WTC11 (cell line): ENCODE measurements around the gene RHBDD3. TPM values are rescaled to one million over a fixed set of nuclear protein-coding genes. Genes with fewer than 3 reads are reported as not detected.

ENCODE experiments used
- ATAC-seq: fragments of 200-7000 bp; cut with Tn5 transposase; 2 replicates; pipeline ENCODE4 v1.10.0; 2021; ENCODE audit warnings: mild to moderate bottlenecking, moderate library complexity
- Bru-seq: library from RNA; stranded (reverse); fragments of 400-500 nt; gene quantifications from one replicate; lab custom pipeline; 2021; lab: Mats Ljungman, UMichigan
- CTCF ChIA-PET: fragments of 300-600 bp; sonication (Branson Sonifier 250); formaldehyde crosslinking; loops from one replicate; lab custom pipeline; 2021; ENCODE audit warnings: antibody characterized with exemption; lab: Charles Lee
- POLR2A ChIA-PET: fragments of 350-600 bp; sonication (Branson Sonifier 250); formaldehyde crosslinking; loops from one replicate; lab custom pipeline; 2021; ENCODE audit warnings: antibody characterized with exemption; lab: Charles Lee
- DNase-seq: peaks from one replicate; pipeline ENCODE4 v3.0.0; 2021; ENCODE audit warnings: low spot score
- H3K27ac Mint-ChIP-seq: 2 replicates; pipeline ENCODE4 v1.8.0; 2021; ENCODE audit warnings: mixed read lengths
- H3K27me3 Mint-ChIP-seq: 2 replicates; pipeline ENCODE4 v1.8.0; 2021; ENCODE audit warnings: low read depth, mild to moderate bottlenecking, moderate library complexity, mixed read lengths
- H3K36me3 Mint-ChIP-seq: 2 replicates; pipeline ENCODE4 v1.8.0; 2021; ENCODE audit warnings: mixed read lengths
- H3K4me1 Mint-ChIP-seq: 2 replicates; pipeline ENCODE4 v1.8.0; 2022; ENCODE audit warnings: mixed read lengths
- H3K4me3 Mint-ChIP-seq: 2 replicates; pipeline ENCODE4 v1.8.0; 2021; ENCODE audit warnings: mild to moderate bottlenecking, moderate library complexity, mixed read lengths
- H3K9me3 Mint-ChIP-seq: 2 replicates; pipeline ENCODE4 v1.8.0; 2021; ENCODE audit warnings: mixed read lengths
- CBFB ChIP-seq: sonication (generic); formaldehyde crosslinking; IDR thresholded peaks from 2 replicates; pipeline ENCODE4 v1.8.1; 2022; ENCODE audit warnings: mild to moderate bottlenecking, low read depth, missing genetic modification reagents
- CTCF ChIP-seq: fragments of 200-600 bp; IDR thresholded peaks from 2 replicates; pipeline ENCODE4 v1.8.0; 2022; ENCODE audit warnings: antibody characterized with exemption
- ESRRA ChIP-seq: sonication (generic); formaldehyde crosslinking; IDR thresholded peaks from 2 replicates; pipeline ENCODE4 v1.8.1; 2022; ENCODE audit warnings: mild to moderate bottlenecking, missing genetic modification reagents, borderline replicate concordance
- FOXK1 ChIP-seq: sonication (generic); formaldehyde crosslinking; IDR thresholded peaks from 2 replicates; pipeline ENCODE4 v1.8.0; 2022; ENCODE audit warnings: mild to moderate bottlenecking, moderate library complexity, missing genetic modification reagents
- GABPB1 ChIP-seq: sonication (generic); formaldehyde crosslinking; IDR thresholded peaks from 2 replicates; pipeline ENCODE4 v1.8.1; 2023; ENCODE audit warnings: mild to moderate bottlenecking, missing genetic modification reagents
- GTF2I ChIP-seq: fragments of 250-450 bp; sonication (Bioruptor Pico); conservative IDR thresholded peaks from 2 replicates; pipeline ENCODE4 v1.4.0; 2021; ENCODE audit warnings: mild to moderate bottlenecking
- HMGA2 ChIP-seq: fragments of 250-450 bp; sonication (Bioruptor Pico); IDR thresholded peaks from 2 replicates; pipeline ENCODE4 v1.4.0; 2021; ENCODE audit warnings: mild to moderate bottlenecking, moderate library complexity
- IRF2 ChIP-seq: sonication (generic); formaldehyde crosslinking; IDR thresholded peaks from 2 replicates; pipeline ENCODE4 v1.8.0; 2022; ENCODE audit warnings: low read depth, missing genetic modification reagents, borderline replicate concordance
- JUN ChIP-seq: sonication (generic); formaldehyde crosslinking; IDR thresholded peaks from 2 replicates; pipeline ENCODE4 v1.8.0; 2023; ENCODE audit warnings: mild to moderate bottlenecking, missing genetic modification reagents
- NFYB ChIP-seq: sonication (generic); formaldehyde crosslinking; conservative IDR thresholded peaks from 2 replicates; pipeline ENCODE4 v1.8.0; 2022; ENCODE audit warnings: low read depth, missing genetic modification reagents
- NR3C1 ChIP-seq: sonication (generic); formaldehyde crosslinking; conservative IDR thresholded peaks from 2 replicates; pipeline ENCODE4 v1.8.1; 2023; ENCODE audit warnings: low read depth, mild to moderate bottlenecking, missing genetic modification reagents
- SMAD4 ChIP-seq: sonication (generic); formaldehyde crosslinking; IDR thresholded peaks from 2 replicates; pipeline ENCODE4 v1.8.0; 2022; ENCODE audit warnings: mild to moderate bottlenecking, missing genetic modification reagents
- SP1 ChIP-seq: sonication (generic); formaldehyde crosslinking; conservative IDR thresholded peaks from 2 replicates; pipeline ENCODE4 v1.8.1; 2022; ENCODE audit warnings: missing genetic modification reagents
- TEAD1 ChIP-seq: sonication (generic); formaldehyde crosslinking; IDR thresholded peaks from 2 replicates; pipeline ENCODE4 v1.8.0; 2022; ENCODE audit warnings: mild to moderate bottlenecking, missing genetic modification reagents
- TP53 ChIP-seq: sonication (generic); formaldehyde crosslinking; IDR thresholded peaks from 2 replicates; pipeline ENCODE4 v1.8.1; 2023; ENCODE audit warnings: mild to moderate bottlenecking, missing genetic modification reagents
- USF1 ChIP-seq: sonication (generic); formaldehyde crosslinking; IDR thresholded peaks from 2 replicates; pipeline ENCODE4 v1.8.0; 2022; ENCODE audit warnings: mild to moderate bottlenecking, missing genetic modification reagents
- ZNF219 ChIP-seq: sonication (generic); formaldehyde crosslinking; IDR thresholded peaks from 2 replicates; pipeline ENCODE4 v1.8.0; 2023; ENCODE audit warnings: missing genetic modification reagents, mild to moderate bottlenecking, borderline replicate concordance
- ZNF232 ChIP-seq: sonication (generic); formaldehyde crosslinking; IDR thresholded peaks from 2 replicates; pipeline ENCODE4 v1.8.0; 2022; ENCODE audit warnings: mild to moderate bottlenecking, missing genetic modification reagents
- ZNF317 ChIP-seq: sonication (generic); formaldehyde crosslinking; IDR thresholded peaks from 2 replicates; pipeline ENCODE4 v1.8.1; 2023; ENCODE audit warnings: low read depth, mild to moderate bottlenecking, moderate library complexity, missing genetic modification reagents, borderline replicate concordance
- ZNF416 ChIP-seq: fragments of 250-450 bp; sonication (Bioruptor Pico); IDR thresholded peaks from 2 replicates; pipeline ENCODE4 v1.9.0; 2021; ENCODE audit warnings: mild to moderate bottlenecking, inconsistent platforms
- ZNF423 ChIP-seq: fragments of 250-450 bp; sonication (Bioruptor Pico); IDR thresholded peaks from 2 replicates; pipeline ENCODE4 v2.1.2; 2022; ENCODE audit warnings: mild to moderate bottlenecking, moderate library complexity
- long read RNA-seq, 3 experiments: library from RNA in 1 of 3; library from capped mRNA in 1 of 3; library from polyadenylated mRNA in 1 of 3; unstranded in 2 of 3; stranded (forward) in 1 of 3; transcript quantifications; one replicate each; pipeline ENCODE4 v2.0.0, GENCODE V29; 2021
- total RNA-seq: library from RNA; stranded (reverse); gene quantifications from 3 replicates; pipeline ENCODE4 v1.2.3, GENCODE V29; 2021
- TF ChIP-seq, protein P1 (sequence below): sonication (generic); formaldehyde crosslinking; IDR thresholded peaks from 2 replicates; pipeline ENCODE4 v1.8.0; 2023; ENCODE audit warnings: mild to moderate bottlenecking, missing genetic modification reagents
- TF ChIP-seq, protein P2 (sequence below): sonication (generic); formaldehyde crosslinking; IDR thresholded peaks from 2 replicates; pipeline ENCODE4 v1.8.0; 2022; ENCODE audit warnings: mild to moderate bottlenecking, missing genetic modification reagents
- TF ChIP-seq, protein P3 (sequence below): sonication (generic); formaldehyde crosslinking; IDR thresholded peaks from 2 replicates; pipeline ENCODE4 v1.8.1; 2023; ENCODE audit warnings: mild to moderate bottlenecking, moderate library complexity, missing genetic modification reagents
- TF ChIP-seq, protein P4 (sequence below): sonication (generic); formaldehyde crosslinking; IDR thresholded peaks from 2 replicates; pipeline ENCODE4 v1.8.1; 2023; ENCODE audit warnings: mild to moderate bottlenecking, missing genetic modification reagents, moderate library complexity

Gene RHBDD3
- total RNA-seq (69.6 to 78.2 TPM (median 77.9 TPM) in 3 replicates), Bru-seq, nascent RNA (percentile 87 among the genes with signal in this experiment)
- long read RNA-seq, experiment 1, transcript RHBDD3-206 (3 exons, 999 nt) = minor isoform, 8 of 255 reads
- long read RNA-seq, experiment 1, transcript RHBDD3-201 (7 exons, 1,794 nt) = major isoform, 83 of 255 reads
- long read RNA-seq, experiment 1, partial matches to known transcripts = 39 of 255 reads
- long read RNA-seq, experiment 1, other reads (novel, unspliced or antisense) = 124 of 255 reads
- long read RNA-seq, experiment 2, transcript RHBDD3-201 (7 exons, 1,794 nt) = major isoform, 11 of 66 reads
- long read RNA-seq, experiment 2, partial matches to known transcripts = 26 of 66 reads
- long read RNA-seq, experiment 2, other reads (novel, unspliced or antisense) = 28 of 66 reads
- long read RNA-seq, experiment 3, transcript RHBDD3-201 (7 exons, 1,794 nt) = major isoform, 62 of 88 reads
- long read RNA-seq, experiment 3, partial matches to known transcripts = 5 of 88 reads
- long read RNA-seq, experiment 3, other reads (novel, unspliced or antisense) = 18 of 88 reads

- peaks cover 4% of the 10 kb centered on the region for H3K27me3 Mint-ChIP-seq
- ATAC-seq (peak; percentile 77), DNase-seq (peak; percentile 91)
- H3K4me3 Mint-ChIP-seq = peak within 1 kb of the TSS; percentile 85
- H3K9me3 Mint-ChIP-seq = no peaks in the 10 kb centered on the region
- H3K27ac Mint-ChIP-seq = peak within 1 kb of the TSS; percentile 96
- POLR2A ChIA-PET = interaction anchor here (0.8 to 1.0 kb wide), 3 partner anchors 34 to 38 kb away, joined by 3 to 6 read pairs (median 4); partner anchors contain the start of gene GAS2L1
- peaks cover 41% of the 10 kb centered on the region for H3K4me1 Mint-ChIP-seq
- CTCF ChIA-PET = interaction anchor here (0.9 to 1.7 kb wide), 3 partner anchors 9 to 74 kb away, joined by 3 to 10 read pairs (median 4); no protein-coding TSS in a partner anchor
- H3K36me3 Mint-ChIP-seq = peaks cover 44% of the 10 kb centered on the region
- TF ChIP-seq ZNF423 (CRISPR knock-in tag) (peak; percentile 20; the same call in 1 of the 2 replicates), GTF2I (no peak), ZNF416 (CRISPR knock-in tag) (peak; percentile 78; the same call in 1 of the 2 replicates), CBFB (CRISPR knock-in tag) (0 out of 2 replicates have a peak, but pooled peaks have one; percentile 87), NFYB (CRISPR knock-in tag) (no peak), GABPB1 (CRISPR knock-in tag) (no peak), USF1 (CRISPR knock-in tag) (peak; percentile 24), ESRRA (CRISPR knock-in tag) (peak; percentile 55), TEAD1 (CRISPR knock-in tag) (0 out of 2 replicates have a peak, but pooled peaks have one; percentile 1), IRF2 (CRISPR knock-in tag) (no peak), ZNF232 (CRISPR knock-in tag) (peak; percentile 80; the same call in 1 of the 2 replicates), SMAD4 (CRISPR knock-in tag) (no peak), TP53 (no peak; the same call in 1 of the 2 replicates), HMGA2 (CRISPR knock-in tag) (peak; percentile 18; the same call in 1 of the 2 replicates), JUN (CRISPR knock-in tag) (no peak), ZNF317 (CRISPR knock-in tag) (peak; percentile 60; the same call in 1 of the 2 replicates), SP1 (CRISPR knock-in tag) (0 out of 2 replicates have a peak, but pooled peaks have one; percentile 15), FOXK1 (no peak; the same call in 1 of the 2 replicates), ZNF219 (CRISPR knock-in tag) (no peak), CTCF (no peak), NR3C1 (CRISPR knock-in tag) (no peak)
- TF ChIP-seq, protein P1, sequence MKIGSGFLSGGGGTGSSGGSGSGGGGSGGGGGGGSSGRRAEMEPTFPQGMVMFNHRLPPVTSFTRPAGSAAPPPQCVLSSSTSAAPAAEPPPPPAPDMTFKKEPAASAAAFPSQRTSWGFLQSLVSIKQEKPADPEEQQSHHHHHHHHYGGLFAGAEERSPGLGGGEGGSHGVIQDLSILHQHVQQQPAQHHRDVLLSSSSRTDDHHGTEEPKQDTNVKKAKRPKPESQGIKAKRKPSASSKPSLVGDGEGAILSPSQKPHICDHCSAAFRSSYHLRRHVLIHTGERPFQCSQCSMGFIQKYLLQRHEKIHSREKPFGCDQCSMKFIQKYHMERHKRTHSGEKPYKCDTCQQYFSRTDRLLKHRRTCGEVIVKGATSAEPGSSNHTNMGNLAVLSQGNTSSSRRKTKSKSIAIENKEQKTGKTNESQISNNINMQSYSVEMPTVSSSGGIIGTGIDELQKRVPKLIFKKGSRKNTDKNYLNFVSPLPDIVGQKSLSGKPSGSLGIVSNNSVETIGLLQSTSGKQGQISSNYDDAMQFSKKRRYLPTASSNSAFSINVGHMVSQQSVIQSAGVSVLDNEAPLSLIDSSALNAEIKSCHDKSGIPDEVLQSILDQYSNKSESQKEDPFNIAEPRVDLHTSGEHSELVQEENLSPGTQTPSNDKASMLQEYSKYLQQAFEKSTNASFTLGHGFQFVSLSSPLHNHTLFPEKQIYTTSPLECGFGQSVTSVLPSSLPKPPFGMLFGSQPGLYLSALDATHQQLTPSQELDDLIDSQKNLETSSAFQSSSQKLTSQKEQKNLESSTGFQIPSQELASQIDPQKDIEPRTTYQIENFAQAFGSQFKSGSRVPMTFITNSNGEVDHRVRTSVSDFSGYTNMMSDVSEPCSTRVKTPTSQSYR (CRISPR knock-in tag) = peak; percentile 92; the same call in 1 of the 2 replicates
- TF ChIP-seq, protein P2, sequence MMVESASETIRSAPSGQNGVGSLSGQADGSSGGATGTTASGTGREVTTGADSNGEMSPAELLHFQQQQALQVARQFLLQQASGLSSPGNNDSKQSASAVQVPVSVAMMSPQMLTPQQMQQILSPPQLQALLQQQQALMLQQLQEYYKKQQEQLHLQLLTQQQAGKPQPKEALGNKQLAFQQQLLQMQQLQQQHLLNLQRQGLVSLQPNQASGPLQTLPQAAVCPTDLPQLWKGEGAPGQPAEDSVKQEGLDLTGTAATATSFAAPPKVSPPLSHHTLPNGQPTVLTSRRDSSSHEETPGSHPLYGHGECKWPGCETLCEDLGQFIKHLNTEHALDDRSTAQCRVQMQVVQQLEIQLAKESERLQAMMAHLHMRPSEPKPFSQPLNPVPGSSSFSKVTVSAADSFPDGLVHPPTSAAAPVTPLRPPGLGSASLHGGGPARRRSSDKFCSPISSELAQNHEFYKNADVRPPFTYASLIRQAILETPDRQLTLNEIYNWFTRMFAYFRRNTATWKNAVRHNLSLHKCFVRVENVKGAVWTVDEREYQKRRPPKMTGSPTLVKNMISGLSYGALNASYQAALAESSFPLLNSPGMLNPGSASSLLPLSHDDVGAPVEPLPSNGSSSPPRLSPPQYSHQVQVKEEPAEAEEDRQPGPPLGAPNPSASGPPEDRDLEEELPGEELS (CRISPR knock-in tag) = peak; percentile 20; the same call in 1 of the 2 replicates
- TF ChIP-seq, protein P3, sequence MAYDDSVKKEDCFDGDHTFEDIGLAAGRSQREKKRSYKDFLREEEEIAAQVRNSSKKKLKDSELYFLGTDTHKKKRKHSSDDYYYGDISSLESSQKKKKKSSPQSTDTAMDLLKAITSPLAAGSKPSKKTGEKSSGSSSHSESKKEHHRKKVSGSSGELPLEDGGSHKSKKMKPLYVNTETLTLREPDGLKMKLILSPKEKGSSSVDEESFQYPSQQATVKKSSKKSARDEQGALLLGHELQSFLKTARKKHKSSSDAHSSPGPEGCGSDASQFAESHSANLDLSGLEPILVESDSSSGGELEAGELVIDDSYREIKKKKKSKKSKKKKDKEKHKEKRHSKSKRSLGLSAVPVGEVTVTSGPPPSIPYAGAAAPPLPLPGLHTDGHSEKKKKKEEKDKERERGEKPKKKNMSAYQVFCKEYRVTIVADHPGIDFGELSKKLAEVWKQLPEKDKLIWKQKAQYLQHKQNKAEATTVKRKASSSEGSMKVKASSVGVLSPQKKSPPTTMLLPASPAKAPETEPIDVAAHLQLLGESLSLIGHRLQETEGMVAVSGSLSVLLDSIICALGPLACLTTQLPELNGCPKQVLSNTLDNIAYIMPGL (CRISPR knock-in tag) = no peak; the same call in 1 of the 2 replicates
- TF ChIP-seq, protein P4, sequence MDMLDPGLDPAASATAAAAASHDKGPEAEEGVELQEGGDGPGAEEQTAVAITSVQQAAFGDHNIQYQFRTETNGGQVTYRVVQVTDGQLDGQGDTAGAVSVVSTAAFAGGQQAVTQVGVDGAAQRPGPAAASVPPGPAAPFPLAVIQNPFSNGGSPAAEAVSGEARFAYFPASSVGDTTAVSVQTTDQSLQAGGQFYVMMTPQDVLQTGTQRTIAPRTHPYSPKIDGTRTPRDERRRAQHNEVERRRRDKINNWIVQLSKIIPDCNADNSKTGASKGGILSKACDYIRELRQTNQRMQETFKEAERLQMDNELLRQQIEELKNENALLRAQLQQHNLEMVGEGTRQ (CRISPR knock-in tag) = peak; percentile 1; the same call in 1 of the 2 replicates
Measured at GRCh38 chr22:29267858-29268510, at the start of gene RHBDD3, which contains the start of gene EWSR1. Gene RHBDD3, minus strand, starts transcription at chr22:29267981. Its CDS starts 2,355 bp downstream, at chr22:29265626. Gene EWSR1, plus strand, starts transcription at chr22:29268268. Its CDS starts 69 bp downstream, at chr22:29268337.
